GM19452 (cell line): ENCODE data around the gene SERP2.
"Not testable (repeated sequence)": the region's sequence is repeated elsewhere in the genome, so short reads cannot be mapped to it uniquely, and the experiment has no call there.

Experiments used
- ATAC-seq: cut with Tn5 transposase; IDR thresholded peaks from one replicate; pipeline ENCODE4 v1.9.1; 2021; ENCODE audit not compliant: unreplicated experiment

The SERP2 gene

DNA sequence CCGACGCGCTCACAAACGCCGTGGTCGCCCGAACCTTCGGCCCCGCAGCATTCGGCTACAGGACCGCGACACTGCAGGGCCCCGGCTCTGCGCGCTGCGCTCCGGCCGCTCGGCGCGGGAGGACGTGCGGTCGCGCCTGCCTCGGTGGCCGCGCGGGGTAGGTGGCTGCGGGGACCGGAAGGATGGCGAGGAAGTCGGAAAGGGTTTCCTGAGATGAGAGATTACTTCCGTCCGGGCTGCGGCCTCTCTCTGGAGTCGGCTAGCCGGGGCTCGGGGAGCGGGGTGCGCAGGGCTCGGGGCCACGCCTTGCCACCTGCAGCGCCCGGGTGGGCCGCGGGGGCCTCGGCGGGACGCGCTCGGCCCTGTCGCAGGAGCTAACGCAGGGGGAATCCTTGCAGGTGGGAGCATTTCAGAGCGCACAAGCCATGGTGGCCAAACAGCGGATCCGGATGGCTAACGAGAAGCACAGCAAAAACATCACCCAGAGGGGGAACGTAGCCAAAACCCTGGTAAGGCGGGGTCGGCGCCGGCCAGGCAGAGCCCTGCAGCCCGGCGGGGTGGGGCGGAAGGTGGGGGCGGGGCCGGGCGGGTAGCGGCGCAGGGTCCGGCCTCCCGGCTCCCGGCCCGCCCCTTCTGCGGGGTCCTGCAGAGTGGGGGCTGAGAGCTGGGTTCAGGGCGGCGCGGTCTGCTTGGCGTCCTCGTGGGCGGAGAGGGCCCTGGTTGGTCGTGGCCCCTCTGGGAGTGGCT lies at the start of gene SERP2:
Gene SERP2 (plus strand): TSS at position 224 of the 747 bp plus-strand sequence. CDS start 202 bp downstream, at position 426.
- ATAC-seq = no peak

DNA sequence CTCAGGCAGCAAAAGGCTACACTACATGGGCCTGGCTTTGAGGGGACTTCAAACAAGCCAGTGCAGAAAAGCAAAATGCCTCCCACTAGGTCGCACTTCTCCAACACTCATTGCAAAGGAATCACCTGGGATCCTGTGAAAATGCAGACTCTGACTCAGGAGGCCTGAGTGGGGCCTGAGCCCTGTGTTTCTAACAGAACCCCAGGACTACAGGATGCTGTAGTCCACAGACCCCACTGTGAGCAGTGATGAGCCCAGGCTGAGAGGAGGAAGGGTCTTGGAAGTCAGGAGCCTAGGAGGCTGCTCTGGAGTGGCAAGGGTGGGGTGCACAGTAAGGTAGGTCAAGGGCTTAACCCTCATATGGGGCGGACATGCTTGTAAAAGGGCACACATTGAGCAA lies 46.7 kb upstream of the SERP2 start:
- ATAC-seq = no peak

DNA sequence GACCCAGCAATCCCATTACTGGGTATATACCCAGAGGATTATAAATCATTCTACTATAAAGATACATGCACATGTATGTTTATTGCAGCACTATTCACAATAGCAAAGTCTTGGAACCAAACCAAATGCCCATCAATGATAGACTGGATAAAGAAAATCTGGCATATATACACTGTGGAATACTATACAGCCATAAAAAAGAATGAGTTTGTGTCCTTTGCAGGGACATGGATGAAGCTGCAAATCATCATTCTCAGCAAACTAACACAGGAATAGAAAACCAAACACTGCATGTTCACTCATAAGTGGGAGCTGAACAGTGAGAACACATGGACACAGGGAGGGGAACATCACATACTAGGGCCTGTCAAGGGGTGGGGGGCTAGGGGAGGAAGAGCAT lies 44.6 kb upstream of the SERP2 start:
- ATAC-seq = not testable (repeated sequence)

DNA sequence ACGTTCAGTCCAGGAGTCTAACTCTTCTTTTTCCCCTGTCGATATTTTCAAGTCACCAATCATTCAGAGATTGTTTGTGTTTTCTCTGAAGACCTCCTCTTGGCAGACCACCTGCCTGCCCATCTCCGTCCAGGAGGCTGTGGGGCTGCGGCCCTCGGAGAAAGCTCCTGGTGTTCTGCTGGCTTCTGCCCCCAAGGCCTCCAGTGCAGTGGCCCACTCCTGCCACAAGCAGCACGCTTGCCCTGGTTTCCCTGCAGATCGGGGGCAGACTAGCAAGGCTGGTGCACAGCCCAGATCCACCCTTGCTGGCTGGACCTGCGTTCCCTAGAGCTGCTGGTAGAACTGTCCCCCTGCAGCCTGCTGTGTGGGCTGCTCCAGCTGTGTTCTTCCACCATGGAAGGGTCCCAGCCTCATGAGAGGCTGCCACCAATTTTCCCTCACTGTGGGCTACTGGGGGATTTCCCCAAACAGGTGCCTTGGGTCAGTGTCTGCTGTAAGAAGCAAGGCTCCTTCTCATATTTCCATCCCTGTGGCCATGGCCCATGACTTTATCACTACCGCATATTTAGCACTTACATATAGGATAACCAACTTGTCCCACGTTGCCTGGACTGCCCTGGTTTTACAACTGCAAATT lies 43.6 kb upstream of the SERP2 start:
- ATAC-seq = no peak

DNA sequence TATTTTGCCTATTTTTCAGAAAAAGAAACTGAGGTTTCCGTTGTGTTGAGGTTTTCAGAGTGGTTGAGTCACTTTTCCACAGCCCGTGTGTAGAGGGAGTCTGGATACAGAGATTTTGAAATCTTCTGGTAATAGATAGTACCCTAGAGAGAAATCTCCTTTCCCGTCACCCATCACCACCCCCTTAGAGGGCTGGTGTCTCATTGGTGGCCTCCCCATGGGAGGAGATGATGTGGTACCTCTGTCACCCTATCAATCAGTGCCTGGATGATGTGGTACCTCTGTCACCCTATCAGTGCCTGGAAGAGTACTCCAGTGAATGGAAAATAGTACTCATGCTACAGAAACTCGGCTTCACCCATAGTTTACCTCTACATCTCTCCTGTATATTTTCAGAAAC lies 42.2 kb upstream of the SERP2 start:
- ATAC-seq = no peak

DNA sequence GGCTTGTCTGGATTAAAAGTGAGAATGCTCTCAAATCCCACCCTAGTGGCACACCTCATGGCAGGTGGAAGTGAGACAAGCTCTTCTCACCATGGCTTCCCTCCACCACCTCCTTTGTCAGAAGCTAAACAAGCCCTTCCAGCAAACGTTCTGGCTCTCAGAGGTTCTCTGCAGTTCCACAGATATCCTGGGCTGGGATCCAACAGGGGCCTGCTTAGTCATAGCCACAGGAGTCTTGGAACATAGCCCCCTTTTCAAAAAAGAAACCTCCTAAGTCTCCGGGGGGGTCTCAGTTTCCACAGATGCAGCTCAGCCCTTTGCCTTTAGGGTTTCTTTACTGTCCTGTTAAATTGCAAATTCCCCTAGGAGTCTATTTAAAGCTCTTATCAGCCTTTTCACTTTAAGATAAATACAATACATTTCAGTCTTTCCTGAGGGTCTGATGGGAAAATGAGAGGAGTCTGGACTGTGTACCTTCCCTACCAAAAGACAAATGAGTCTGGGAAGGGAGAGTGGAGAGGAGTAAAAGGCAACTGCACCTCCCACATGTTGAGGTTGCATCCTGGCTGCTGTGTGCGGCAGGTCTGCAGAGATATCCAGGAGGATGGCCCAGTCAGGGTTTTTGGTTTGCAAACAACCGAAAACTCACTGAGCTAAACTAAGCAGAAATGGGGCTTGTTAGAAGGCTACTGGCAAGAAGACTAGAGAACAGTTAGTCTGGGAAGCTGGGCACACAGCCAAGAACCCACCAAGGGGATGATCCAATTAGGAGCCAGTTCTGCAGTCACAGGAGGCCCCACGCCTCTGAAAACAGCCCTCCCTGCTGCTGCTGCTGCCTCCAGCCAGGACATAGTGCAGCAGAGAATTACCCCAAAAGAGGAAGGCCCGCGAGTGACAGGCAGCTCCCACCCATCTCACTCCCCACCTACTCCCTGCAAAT lies 41.4 kb upstream of the SERP2 start:
- ATAC-seq = no peak

DNA sequence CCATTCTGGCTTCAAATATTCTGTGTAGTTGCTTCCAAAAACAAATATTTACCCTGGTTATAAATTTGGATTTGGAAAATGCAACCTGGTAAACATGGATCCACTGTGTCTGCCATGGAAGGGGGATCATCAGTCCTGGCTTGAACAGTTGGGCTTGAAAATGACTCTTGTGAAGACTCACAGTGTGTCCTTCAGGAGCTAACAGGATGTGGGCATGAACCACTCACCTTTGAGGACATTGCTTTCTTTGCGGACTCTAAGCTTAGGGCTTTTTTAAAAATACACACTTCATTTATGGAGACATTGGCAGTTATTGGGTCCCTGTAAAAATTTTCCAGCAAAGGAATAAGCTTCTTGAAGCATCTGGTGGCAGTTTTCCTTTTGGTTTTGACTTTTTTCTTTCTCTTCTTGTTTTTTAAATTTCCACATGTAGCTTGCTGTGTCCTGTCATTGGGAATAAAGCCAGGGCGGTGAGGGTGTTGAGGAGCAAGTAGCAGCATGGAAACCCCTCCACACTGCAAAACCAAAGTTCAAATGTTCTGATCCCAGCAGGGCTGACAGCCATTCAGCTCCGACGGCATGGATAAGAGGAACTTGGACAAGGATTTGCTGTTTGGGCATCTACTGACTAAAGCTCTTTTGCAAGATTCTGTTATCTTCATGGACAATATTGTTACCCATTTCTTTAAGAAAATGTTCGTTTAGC lies 39.5 kb upstream of the SERP2 start:
- ATAC-seq = no peak

DNA sequence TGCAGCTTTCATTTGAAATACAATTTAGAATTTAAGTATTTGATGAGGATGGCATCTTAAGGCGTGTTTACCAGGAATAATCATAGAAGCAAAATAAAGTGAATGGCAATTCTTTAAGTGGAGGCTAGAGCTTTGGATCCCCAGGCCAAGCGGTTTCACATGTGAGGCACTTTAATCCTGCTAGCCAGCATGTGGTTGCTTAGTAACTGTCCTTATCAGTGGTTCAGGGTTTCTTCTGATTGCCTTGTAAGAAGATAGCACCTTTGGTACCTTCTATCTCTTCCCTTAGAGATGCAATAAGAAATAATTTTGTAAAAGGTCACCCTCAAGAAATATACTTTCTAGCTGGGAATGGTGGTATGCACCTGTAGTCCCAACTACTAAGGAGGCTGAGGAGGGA lies 38.9 kb upstream of the SERP2 start:
- ATAC-seq = no peak

DNA sequence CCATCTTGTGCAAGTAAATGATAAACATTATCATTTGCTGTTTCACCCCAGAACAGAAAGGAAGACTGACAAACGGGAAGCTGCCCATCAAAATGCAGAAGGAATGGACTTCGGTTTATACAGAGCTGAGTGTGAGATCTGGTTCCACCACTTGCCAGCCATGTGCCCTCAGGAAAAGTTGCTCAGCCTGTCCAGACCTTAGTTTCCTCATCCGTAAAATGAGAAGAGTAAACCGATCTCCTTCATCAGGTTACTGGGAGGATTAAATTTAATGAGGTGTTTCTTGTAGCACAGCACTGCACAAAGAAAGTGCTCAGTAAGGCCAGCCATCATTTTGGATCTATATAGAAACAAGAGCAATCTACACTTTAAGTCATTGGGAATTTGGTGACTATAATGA lies 36.7 kb upstream of the SERP2 start:
- ATAC-seq = no peak

DNA sequence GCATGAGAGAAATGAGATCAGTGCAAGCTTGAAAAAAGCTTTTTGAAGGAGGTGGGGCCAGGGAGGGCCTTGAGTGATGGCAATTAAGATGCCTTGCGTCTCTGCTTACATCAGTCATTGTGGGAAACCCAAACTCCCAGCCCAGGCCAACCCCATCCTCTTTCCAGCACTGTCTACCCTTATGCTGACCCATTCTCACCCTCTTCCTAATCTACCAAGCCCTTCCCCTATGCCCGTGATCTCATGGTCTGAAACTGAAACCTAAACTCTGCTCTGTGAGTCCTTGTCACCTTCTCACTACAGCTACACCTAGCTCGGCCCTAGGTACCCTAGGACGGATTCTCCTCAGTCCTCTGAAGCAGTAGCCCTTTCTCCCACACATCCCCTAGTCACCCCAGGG lies 36.0 kb upstream of the SERP2 start:
- ATAC-seq = no peak

DNA sequence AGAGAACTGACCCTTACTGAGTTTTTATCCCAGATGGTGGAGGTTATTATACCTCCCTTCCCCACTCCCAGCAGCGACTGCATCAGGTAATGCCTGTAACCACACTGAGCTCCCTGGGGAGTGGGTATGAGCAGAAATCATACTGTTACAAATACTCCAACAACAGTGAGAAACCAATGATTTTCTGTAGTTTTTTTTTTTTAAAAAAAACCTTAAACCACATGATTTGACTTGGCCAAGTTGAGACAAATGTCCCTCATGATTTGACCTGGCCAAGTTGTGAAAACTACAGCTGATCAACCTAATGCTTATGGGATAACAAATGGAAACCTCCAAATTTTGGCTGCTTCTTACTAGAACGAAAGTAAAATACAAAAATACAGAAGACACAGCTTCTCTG lies 33.1 kb upstream of the SERP2 start:
- no peak for ATAC-seq

DNA sequence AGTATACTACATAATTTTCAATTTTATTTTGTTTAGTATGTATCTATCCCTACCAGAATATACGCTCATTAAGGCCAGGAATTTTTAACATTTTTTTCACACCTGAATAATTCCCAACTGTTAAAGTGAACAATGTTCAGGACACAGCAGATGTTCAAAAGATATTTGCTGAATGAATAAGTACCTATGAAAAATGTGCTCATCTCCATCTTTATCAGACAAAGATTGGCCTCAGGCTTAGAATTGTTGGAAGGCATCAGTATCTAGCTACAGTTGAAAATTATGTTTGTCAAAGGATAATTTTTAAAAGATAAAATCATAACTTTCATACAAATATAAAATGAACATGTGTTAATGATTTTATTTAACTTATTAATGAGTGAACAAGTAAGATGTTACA lies 30.9 kb upstream of the SERP2 start:
- no peak for ATAC-seq

DNA sequence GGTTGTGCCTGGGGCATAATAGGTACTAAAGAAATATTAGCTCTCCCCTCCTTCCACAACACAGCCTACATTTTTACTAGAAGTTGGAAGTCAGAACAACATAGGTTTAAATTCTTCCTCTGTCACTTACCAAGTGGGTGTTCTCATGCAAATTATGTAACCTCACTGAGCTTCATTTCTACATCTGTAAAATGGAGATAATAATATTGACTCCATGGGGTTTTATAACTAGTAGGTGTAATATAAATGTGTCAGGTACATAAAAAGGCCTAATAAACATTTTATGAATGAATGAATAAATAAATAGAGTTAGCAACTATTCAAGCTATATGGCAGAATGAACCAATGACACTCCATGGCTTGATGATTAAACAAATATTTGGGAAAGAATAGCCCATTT lies 27.1 kb upstream of the SERP2 start:
- no peak for ATAC-seq

DNA sequence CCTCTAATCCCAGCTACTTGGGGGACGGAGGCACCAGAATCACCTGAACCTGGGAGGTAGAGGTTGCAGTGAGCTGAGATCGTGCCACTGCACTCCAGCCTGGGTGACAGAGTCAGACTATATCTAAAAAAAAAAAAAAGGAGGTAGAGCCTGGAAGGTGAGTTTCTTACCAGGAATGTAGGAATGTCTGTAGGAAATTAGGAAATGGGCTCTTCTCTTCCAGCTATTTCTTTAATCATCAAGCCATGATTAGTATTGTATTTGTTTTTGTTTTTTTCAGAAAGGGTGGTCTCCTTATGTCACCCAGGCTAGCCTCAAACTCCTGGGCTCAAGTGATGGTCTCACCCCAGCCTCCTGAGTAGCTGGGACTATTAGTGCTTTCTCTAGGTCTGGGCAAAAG lies 26.3 kb upstream of the SERP2 start:
- ATAC-seq = no peak

DNA sequence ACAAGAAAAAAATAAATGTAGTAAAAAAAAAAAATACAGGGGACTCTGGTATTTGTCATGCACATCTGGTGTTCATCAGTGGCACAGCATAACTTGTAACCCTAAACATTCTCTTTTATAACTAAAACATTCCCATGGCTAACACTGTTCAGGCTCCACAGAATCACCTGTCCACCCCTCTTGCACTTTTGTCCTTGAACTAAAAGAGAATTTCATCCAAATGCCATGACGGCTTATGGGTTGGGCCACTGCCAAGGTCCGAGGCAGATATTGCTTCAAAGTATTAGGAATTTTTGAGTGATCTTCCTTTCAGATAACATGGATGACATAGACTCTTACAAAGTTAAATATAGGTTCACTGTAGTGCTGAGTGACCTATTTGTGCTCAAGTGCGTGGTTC lies 25.7 kb upstream of the SERP2 start:
- ATAC-seq = no peak

DNA sequence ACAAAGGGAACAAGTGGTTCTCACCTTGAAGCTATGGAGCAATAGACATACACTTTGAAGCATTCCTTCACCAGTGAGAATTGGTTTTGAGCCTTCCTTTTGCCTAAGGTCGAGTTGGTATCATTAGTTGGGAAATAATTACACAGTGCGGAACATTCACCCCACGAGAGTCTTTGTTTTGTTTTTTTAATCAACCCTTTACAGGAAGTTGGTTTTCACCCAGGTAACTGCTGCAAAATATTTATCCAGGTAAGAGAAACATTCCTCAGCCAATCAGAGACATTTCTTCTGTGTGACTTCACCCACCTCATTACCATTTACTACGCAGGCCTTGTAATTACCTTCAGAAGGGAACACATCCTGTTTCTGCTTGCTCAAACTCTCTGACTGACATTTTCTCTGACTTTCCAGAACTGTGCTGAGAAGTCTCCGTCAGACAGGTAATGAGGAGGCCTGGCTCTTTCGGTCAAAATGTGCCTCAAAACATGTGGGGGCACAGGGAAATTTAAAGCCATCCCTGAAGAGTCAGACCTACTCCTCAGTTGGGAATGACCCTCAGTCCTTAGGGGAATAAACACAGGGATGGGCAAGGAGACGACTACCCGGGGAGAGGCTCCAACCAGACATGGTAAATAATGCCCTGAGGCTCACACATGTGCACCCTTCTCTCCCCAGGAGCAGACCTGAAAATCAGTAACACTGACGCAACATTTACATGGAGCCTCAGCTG lies 22.7 kb upstream of the SERP2 start:
- ATAC-seq = no peak

DNA sequence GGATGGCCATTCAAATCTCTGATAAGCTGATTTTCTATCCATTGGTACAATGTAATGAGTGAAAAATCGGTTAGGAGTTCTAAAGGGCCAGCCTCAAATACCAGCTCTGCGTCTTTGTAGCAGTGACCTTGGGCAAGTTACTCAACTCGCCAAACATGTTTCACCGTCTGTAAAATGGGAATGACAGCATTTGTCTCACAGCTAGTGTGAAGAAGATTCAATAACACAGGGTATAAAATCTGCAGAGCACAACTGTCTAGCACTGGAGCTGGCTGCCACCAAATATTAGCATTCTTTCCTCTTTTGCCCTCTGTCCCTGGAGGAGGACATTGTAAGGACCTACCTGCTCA lies 22.1 kb upstream of the SERP2 start:
- ATAC-seq = no peak

DNA sequence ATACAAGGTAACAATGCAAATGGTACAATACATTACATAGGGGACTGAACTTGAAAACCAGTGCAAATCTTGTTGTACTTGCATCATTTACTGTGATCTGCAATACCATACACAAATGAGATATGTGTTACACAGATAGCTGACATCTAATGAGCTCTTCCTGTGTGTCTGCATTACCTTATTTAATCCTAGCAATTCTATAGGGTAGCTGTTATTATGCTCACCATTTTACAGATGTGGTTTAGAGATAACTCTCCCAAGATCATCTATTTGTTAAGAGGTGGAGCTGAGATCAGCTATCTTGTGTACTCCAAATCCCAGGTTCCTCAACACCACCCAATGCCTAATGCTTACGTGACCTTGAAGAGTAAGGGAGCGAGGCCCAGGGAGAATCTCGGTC lies 21.4 kb upstream of the SERP2 start:
- ATAC-seq = no peak

DNA sequence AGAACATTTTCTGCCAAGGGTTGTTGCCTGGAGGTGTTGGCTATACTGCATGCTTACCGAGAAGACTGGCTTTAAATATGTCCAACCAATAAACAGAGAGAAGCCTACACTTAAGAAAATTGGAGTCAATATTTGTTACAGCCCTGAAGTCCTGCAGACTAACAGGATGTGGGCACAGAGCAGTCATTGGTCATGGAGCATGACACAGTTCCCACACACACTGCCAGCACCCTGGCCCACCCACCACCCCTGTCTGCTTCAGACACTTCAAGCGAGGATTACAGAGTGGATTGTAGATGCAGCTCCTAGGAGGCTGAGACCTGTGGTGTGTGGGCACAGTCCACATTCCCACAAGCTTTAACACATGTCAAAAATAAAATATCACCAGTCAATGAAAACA lies 21.0 kb upstream of the SERP2 start:
- ATAC-seq = no peak

DNA sequence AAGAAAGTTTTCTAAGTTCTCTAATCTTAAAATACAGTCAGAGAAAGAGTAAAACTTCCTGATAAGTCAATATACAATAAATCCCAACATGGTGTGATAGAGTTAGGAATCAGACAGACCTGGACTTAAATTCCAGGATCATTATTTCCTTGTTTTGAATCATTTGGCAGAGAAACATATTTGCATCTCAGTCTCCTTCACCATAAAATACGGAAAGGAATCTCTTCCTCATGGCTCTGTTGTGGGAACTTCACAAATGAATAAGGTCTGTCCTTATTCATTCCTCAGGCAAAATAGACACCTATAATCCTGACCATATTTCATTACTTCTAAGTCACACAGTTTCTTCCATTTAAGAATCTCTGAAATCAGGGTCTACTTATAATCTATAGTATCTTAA lies 19.3 kb upstream of the SERP2 start:
- ATAC-seq = no peak

DNA sequence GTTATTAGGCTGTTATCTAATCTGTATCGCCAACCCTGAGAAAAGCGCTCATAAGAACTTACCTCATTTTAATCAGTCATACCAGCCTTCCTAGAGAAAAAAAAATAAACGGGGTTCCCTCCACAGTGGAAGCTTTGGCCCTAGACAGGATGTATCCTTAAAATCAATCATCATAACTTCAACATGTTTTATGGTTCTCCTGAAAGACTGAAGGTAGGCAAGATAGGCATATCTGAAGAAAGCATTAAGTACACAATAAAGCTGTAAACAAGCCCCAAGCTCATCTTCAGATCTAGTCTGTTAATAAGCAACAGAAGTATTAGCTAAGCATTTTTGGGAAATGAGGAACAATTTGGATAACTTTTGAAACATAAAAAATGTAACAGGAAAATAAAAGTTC lies 18.7 kb upstream of the SERP2 start:
- ATAC-seq = no peak
